K562 (cell line): Measurements from ENCODE around the gene RETN. TPM values are rescaled to one million over a fixed set of nuclear protein-coding genes. Genes with fewer than 3 reads are reported as not detected.
A peak's percentile ranks its signal among the peaks of the same experiment; 100 is the strongest.

Source experiments
- BRD4 ChIP-seq: fragments of 200-600 bp; sonication (generic); IDR thresholded peaks from 2 replicates; pipeline ENCODE4 v1.6.1; 2017; ENCODE audit warnings: inconsistent platforms
- ESRRA ChIP-seq: fragments of 450-650 bp; IDR thresholded peaks from 2 replicates; pipeline ENCODE4 v1.6.1; 2014; ENCODE audit warnings: low read depth, mild to moderate bottlenecking, moderate library complexity, borderline replicate concordance
- FOXA3 ChIP-seq, 2 experiments: fragments of 450-650 bp in 1 of 2; sonication (generic) in 1 of 2; formaldehyde crosslinking; IDR thresholded peaks in 1 of 2; conservative IDR thresholded peaks in 1 of 2; 2 replicates each; pipeline versions ENCODE4 v1.4.0 to v1.8.0; 2020 to 2022; ENCODE audit warnings: mild to moderate bottlenecking in 2 of 2, missing genetic modification reagents in 1 of 2
- GATAD2B ChIP-seq: fragments of 450-650 bp; IDR thresholded peaks from 2 replicates; pipeline ENCODE4 v1.6.1; 2017; ENCODE audit warnings: mild to moderate bottlenecking, borderline replicate concordance
- HDAC3 ChIP-seq: fragments of 450-650 bp; IDR thresholded peaks from 2 replicates; pipeline ENCODE4 v1.6.1; 2018; ENCODE audit warnings: borderline replicate concordance, mild to moderate bottlenecking, moderate library complexity; ENCODE audit not compliant: partially characterized antibody
- HDAC8 ChIP-seq: fragments of 450-650 bp; IDR thresholded peaks from 2 replicates; pipeline ENCODE4 v1.6.1; 2016; ENCODE audit warnings: mild to moderate bottlenecking, missing genetic modification characterization, moderate library complexity, missing compliant biosample characterization
- NBN ChIP-seq: fragments of 450-650 bp; IDR thresholded peaks from 2 replicates; pipeline ENCODE4 v1.6.1; 2016; ENCODE audit warnings: low read depth, mild to moderate bottlenecking
- NUFIP1 ChIP-seq: fragments of 450-650 bp; IDR thresholded peaks from 2 replicates; pipeline ENCODE4 v1.6.1; 2018; ENCODE audit not compliant: partially characterized antibody
- PML ChIP-seq: IDR thresholded peaks from 2 replicates; pipeline ENCODE4 v1.6.1; 2012; ENCODE audit warnings: low read length, inconsistent platforms
- RREB1 ChIP-seq: fragments of 250-450 bp; sonication (Bioruptor Pico); IDR thresholded peaks from 2 replicates; pipeline ENCODE4 v1.4.0; 2020
- SNIP1 ChIP-seq: fragments of 450-650 bp; IDR thresholded peaks from 2 replicates; pipeline ENCODE4 v1.7.1; 2017; ENCODE audit warnings: low read depth, mild to moderate bottlenecking
- SNRNP70 ChIP-seq: fragments of 200-400 bp; formaldehyde crosslinking; optimal IDR thresholded peaks from 2 replicates; pipeline ENCODE3; 2017; ENCODE audit warnings: low read depth, low read length
- SRSF3 ChIP-seq: fragments of 200-400 bp; formaldehyde crosslinking; IDR thresholded peaks from 2 replicates; pipeline ENCODE4 v1.6.1; 2016; ENCODE audit warnings: mild to moderate bottlenecking, low read length, moderate library complexity; ENCODE audit not compliant: insufficient read depth
- TFAP4 ChIP-seq: sonication (generic); formaldehyde crosslinking; IDR thresholded peaks from 2 replicates; pipeline ENCODE4 v1.8.0; 2022; ENCODE audit warnings: missing genetic modification reagents, mild to moderate bottlenecking, moderate library complexity, borderline replicate concordance
- TFE3 ChIP-seq: fragments of 450-650 bp; formaldehyde crosslinking; IDR thresholded peaks from 2 replicates; pipeline ENCODE4 v1.4.0; 2020; ENCODE audit warnings: mild to moderate bottlenecking, mixed read lengths
- ZFPM2 ChIP-seq: fragments of 250-450 bp; sonication (Bioruptor Pico); IDR thresholded peaks from 2 replicates; pipeline ENCODE4 v1.5.1; 2022; ENCODE audit warnings: mild to moderate bottlenecking
- ZNF140 ChIP-seq: fragments of 250-450 bp; sonication (Bioruptor Pico); IDR thresholded peaks from 2 replicates; pipeline ENCODE4 v1.8.0; 2021; ENCODE audit warnings: moderate library complexity, mild to moderate bottlenecking, inconsistent platforms
- ZNF165 ChIP-seq: fragments of 250-450 bp; sonication (Bioruptor Pico); IDR thresholded peaks from 2 replicates; pipeline ENCODE4 v1.4.0; 2020; ENCODE audit warnings: borderline replicate concordance
- ZNF253 ChIP-seq: fragments of 250-450 bp; sonication (Bioruptor Pico); conservative IDR thresholded peaks from 2 replicates; pipeline ENCODE4 v1.6.1; 2021; ENCODE audit warnings: mild to moderate bottlenecking
- ZNF436 ChIP-seq: fragments of 250-450, 450-650 bp; sonication (Bioruptor Pico); formaldehyde crosslinking; IDR thresholded peaks from 2 replicates; pipeline ENCODE4 v1.7.0; 2020; ENCODE audit warnings: mild to moderate bottlenecking
- ZSCAN29 ChIP-seq: fragments of 450-650 bp; IDR thresholded peaks from 2 replicates; pipeline ENCODE4 v1.6.1; 2017
- ZSCAN32 ChIP-seq: fragments of 450-650 bp; formaldehyde crosslinking; IDR thresholded peaks from 2 replicates; pipeline ENCODE4 v1.4.0; 2020; ENCODE audit warnings: mild to moderate bottlenecking, moderate library complexity
- polyA plus RNA-seq, 8 experiments: library from polyadenylated mRNA; depleted of rRNA in 4 of 8; stranded (reverse) in 5 of 8; unstranded in 3 of 8; fragments of >200 nt; fragmentation: Nextera tagmentation in 2 of 8; fragmentation: Illumina TruSeq in 1 of 8; extraction: Ambion mirVana in 2 of 8; extraction: Trizol in 1 of 8; gene quantifications; 2 replicates each; pipeline versions ENCODE4 v1.2.1 to v1.2.3, GENCODE V29; 2011 to 2014; ENCODE audit warnings: inconsistent platforms in 1 of 8, missing spikeins in 1 of 8
- total RNA-seq, 7 experiments: library from RNA; depleted of rRNA in 6 of 7; stranded (reverse); fragments of >200 nt in 6 of 7; fragmentation: Illumina TruSeq in 2 of 7; extraction: Trizol in 2 of 7; gene quantifications; 2 replicates each; pipeline versions ENCODE4 v1.2.1 to v1.2.3, GENCODE V29; 2011 to 2021; ENCODE audit warnings: low replicate concordance in 1 of 7

The RETN gene
- total and polyA plus RNA-seq, 9 of the 15 experiments (the other 6 are each of a cell fraction or from before 2014, with no cell fraction given) = not detected

- no peak for TF ChIP-seq RREB1 (CRISPR knock-in tag)
- TF ChIP-seq SNRNP70 = no peak
- no peak for TF ChIP-seq ZSCAN32 (CRISPR knock-in tag)
- no peak for TF ChIP-seq ZNF165 (CRISPR knock-in tag)
- TF ChIP-seq FOXA3 (CRISPR knock-in tag; conservative IDR thresholded peaks at IDR 0.05 in 1 of 2, IDR thresholded peaks at IDR 0.05 in 1 of 2) = peak; percentile 67 to 87
- peak; percentile 82; the same call in 1 of the 2 replicates for TF ChIP-seq NBN
- TF ChIP-seq NUFIP1 = no peak
- no peak for TF ChIP-seq ZNF253 (CRISPR knock-in tag)
- TF ChIP-seq SNIP1 = no peak
- no peak for TF ChIP-seq GATAD2B
- TF ChIP-seq BRD4 = peak; percentile 74; the same call in 1 of the 2 replicates
- no peak for TF ChIP-seq ESRRA
- no peak for TF ChIP-seq ZNF436 (CRISPR knock-in tag)
- TF ChIP-seq PML = peak; percentile 17; the same call in 1 of the 2 replicates
- TF ChIP-seq HDAC3 = no peak
- no peak for TF ChIP-seq ZNF140
- no peak for TF ChIP-seq HDAC8 (tag)
- no peak for TF ChIP-seq TFE3 (CRISPR knock-in tag)
- peak; percentile 60; the same call in 1 of the 2 replicates for TF ChIP-seq TFAP4 (CRISPR knock-in tag)
- TF ChIP-seq ZFPM2 (CRISPR knock-in tag) = no peak
- no peak for TF ChIP-seq SRSF3
- TF ChIP-seq ZSCAN29 = no peak
These were observed 39.3 kb upstream of the RETN start, which contains the start of the genes PET100 and XAB2 (continued) for GRCh38 chr19:7629347-7630054.
